H1 (cell line): ENCODE measurements around the gene PRICKLE1.

Source experiments
- BCL11A ChIP-seq, 2 experiments: IDR thresholded peaks; one replicate each; pipeline ENCODE4 v1.6.1; 2011; ENCODE audit warnings: low read depth in 2 of 2, low read length in 2 of 2, mild to moderate bottlenecking in 2 of 2
- CREB1 ChIP-seq: IDR thresholded peaks from 2 replicates; pipeline ENCODE4 v1.6.1; 2012; ENCODE audit warnings: inconsistent platforms
- CTCF ChIP-seq, 3 experiments: IDR thresholded peaks; 1 replicate in 2 of 3; 2 replicates in 1 of 3; pipeline versions ENCODE4 v1.5.1 to v1.6.1; 2011; ENCODE audit warnings: low read length in 3 of 3, mild to moderate bottlenecking in 3 of 3, inconsistent platforms in 2 of 3, low read depth in 1 of 3, moderate library complexity in 1 of 3; ENCODE audit not compliant: insufficient read depth in 1 of 3; ENCODE audit errors: control extremely low read depth in 1 of 3
- EP300 ChIP-seq, 2 experiments: IDR thresholded peaks; 1 replicate in 1 of 2; 2 replicates in 1 of 2; pipeline ENCODE4 v1.6.1; 2011 to 2012; ENCODE audit warnings: low read depth in 2 of 2, low read length in 2 of 2, mild to moderate bottlenecking in 2 of 2, borderline replicate concordance in 1 of 2, inconsistent platforms in 1 of 2, moderate library complexity in 1 of 2
- EZH2 ChIP-seq: fragments of 200-600 bp; sonication (generic); IDR thresholded peaks from 2 replicates; pipeline ENCODE4 v1.7.1; 2012; ENCODE audit warnings: low read depth, mild to moderate bottlenecking, moderate library complexity, low read length, inconsistent platforms; ENCODE audit not compliant: severe bottlenecking
- POLR2AphosphoS5 ChIP-seq: IDR thresholded peaks from 2 replicates; pipeline ENCODE4 v1.6.1; 2011; ENCODE audit warnings: low read depth, low read length
- SP1 ChIP-seq: IDR thresholded peaks from 2 replicates; pipeline ENCODE4 v1.6.1; 2011; ENCODE audit warnings: low read depth, low read length
- YY1 ChIP-seq: IDR thresholded peaks from 2 replicates; pipeline ENCODE4 v1.6.1; 2011; ENCODE audit warnings: low read depth, mild to moderate bottlenecking, low read length

DNA sequence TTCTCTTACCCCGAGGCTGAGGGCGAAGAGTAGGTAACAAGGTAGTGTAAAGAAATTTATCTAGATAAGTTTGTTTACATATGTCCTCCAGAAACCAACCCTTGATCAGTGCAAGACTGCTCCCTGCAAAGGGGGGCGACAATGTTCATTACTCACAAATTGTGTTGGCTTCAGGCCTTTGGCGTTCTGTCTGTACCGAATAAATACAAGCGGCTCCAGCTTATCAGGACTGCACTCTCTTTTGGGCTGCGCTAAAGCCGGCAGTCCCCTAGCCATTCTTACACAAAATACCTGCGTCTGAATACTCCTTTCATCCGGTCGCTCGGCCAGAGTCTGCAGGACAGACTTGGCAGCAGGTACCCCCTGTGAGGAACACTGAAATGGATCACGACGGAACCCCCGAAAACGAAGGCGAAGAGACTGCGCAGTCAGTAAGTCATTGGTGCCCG is 147.2 kb downstream of the PRICKLE1 start:
- TF ChIP-seq CREB1 (no peak), CTCF (IDR thresholded peaks at IDR 0.05; ENCODE audit: control extremely low read depth in 1 of 3, insufficient read depth in 1 of 3, low read depth in 1 of 3, low read length in 3 of 3) (no peak), EP300 (IDR thresholded peaks at IDR 0.05; ENCODE audit: borderline replicate concordance in 1 of 2, low read depth in 2 of 2, low read length in 2 of 2) (no peak), POLR2AphosphoS5 (no peak), EZH2 (no peak), YY1 (no peak), BCL11A (IDR thresholded peaks at IDR 0.05; ENCODE audit: low read depth in 2 of 2, low read length in 2 of 2) (no peak), SP1 (no peak)
